HEK293T (cell line): ENCODE results near the gene NCKIPSD.

Experiments
- ELF4 ChIP-seq: fragments of 450-650 bp; IDR thresholded peaks from 2 replicates; pipeline ENCODE4 v1.6.1; 2017; ENCODE audit warnings: antibody characterized with exemption
- FOXA1 ChIP-seq: fragments of 450-650 bp; IDR thresholded peaks from 2 replicates; pipeline ENCODE4 v1.6.1; 2016; ENCODE audit warnings: mild to moderate bottlenecking
- FOXM1 ChIP-seq: fragments of 450-650 bp; IDR thresholded peaks from 2 replicates; pipeline ENCODE4 v1.6.1; 2017; ENCODE audit warnings: mild to moderate bottlenecking, borderline replicate concordance
- HDGF ChIP-seq: fragments of 450-650 bp; IDR thresholded peaks from 2 replicates; pipeline ENCODE4 v1.6.1; 2017; ENCODE audit warnings: antibody characterized with exemption, borderline replicate concordance
- NFRKB ChIP-seq: fragments of 450-650 bp; IDR thresholded peaks from 2 replicates; pipeline ENCODE4 v1.6.1; 2016; ENCODE audit warnings: mild to moderate bottlenecking, moderate library complexity
- SP1 ChIP-seq: fragments of 450-650 bp; IDR thresholded peaks from 2 replicates; pipeline ENCODE4 v1.6.1; 2017
- TARDBP ChIP-seq: fragments of 450-650 bp; IDR thresholded peaks from 2 replicates; pipeline ENCODE4 v1.6.1; 2016
- ZNF384 ChIP-seq: fragments of 450-650 bp; IDR thresholded peaks from 2 replicates; pipeline ENCODE4 v1.6.1; 2016
- TF ChIP-seq, protein P1 (sequence below): fragments of 450-650 bp; IDR thresholded peaks from 2 replicates; pipeline ENCODE4 v1.6.1; 2016

DNA sequence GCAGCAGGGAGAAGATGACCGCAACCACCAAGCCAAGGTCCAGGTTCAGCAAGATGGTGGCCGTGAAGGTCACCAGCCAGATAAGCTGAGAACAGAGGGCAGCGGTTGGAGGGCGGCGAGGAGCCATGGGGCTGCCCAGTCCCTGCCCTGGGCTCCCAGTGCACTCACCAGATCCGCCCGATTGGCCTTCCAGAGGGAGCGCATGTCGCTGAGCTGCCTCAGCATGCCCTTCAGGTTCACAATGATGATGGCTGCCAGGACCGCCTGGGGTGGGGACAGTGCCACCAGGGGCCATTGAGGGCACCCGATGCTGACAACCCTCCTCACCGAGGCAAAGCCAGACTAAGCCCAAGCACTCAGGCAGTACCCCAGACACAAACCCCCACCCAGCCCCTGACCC, 55.8 kb downstream of the NCKIPSD start:
- TF ChIP-seq ELF4 (no peak), NFRKB (no peak), FOXA1 (no peak), TARDBP (no peak), FOXM1 (no peak), SP1 (no peak), ZNF384 (no peak), HDGF (no peak)
- TF ChIP-seq, protein P1, sequence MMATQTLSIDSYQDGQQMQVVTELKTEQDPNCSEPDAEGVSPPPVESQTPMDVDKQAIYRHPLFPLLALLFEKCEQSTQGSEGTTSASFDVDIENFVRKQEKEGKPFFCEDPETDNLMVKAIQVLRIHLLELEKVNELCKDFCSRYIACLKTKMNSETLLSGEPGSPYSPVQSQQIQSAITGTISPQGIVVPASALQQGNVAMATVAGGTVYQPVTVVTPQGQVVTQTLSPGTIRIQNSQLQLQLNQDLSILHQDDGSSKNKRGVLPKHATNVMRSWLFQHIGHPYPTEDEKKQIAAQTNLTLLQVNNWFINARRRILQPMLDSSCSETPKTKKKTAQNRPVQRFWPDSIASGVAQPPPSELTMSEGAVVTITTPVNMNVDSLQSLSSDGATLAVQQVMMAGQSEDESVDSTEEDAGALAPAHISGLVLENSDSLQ, result no peak
